SK-N-SH treated with all-trans-retinoic acid at 6 μM for 48 hours (cell line): ENCODE measurements around the gene CEP250.

Source experiments
- ATAC-seq: fragments of 200-7000 bp; cut with Tn5 transposase; 3 replicates; pipeline ENCODE4 v1.9.1; 2020; ENCODE audit warnings: mild to moderate bottlenecking, moderate library complexity
- ARNTL ChIP-seq: fragments of 450-650 bp; formaldehyde crosslinking; IDR thresholded peaks from 2 replicates; pipeline ENCODE4 v1.5.0; 2020; ENCODE audit warnings: low read depth, mild to moderate bottlenecking, moderate library complexity, borderline replicate concordance
- BACH2 ChIP-seq: fragments of 250-450 bp; sonication (Bioruptor Pico); IDR thresholded peaks from 2 replicates; pipeline ENCODE4 v1.9.0; 2021; ENCODE audit warnings: mild to moderate bottlenecking, borderline replicate concordance
- CREB5 ChIP-seq: fragments of 250-450 bp; sonication (Bioruptor Pico); IDR thresholded peaks from 2 replicates; pipeline ENCODE4 v1.5.1; 2020; ENCODE audit warnings: low read depth, mild to moderate bottlenecking, moderate library complexity
- CSDC2 ChIP-seq: fragments of 250-450 bp; sonication (Bioruptor Pico); IDR thresholded peaks from 2 replicates; pipeline ENCODE4 v1.5.0; 2020; ENCODE audit warnings: mild to moderate bottlenecking, moderate library complexity
- ESRRG ChIP-seq: fragments of 250-450 bp; sonication (Bioruptor Pico); IDR thresholded peaks from 2 replicates; pipeline ENCODE4 v1.6.1; 2021; ENCODE audit warnings: mild to moderate bottlenecking
- GLIS3 ChIP-seq: fragments of 250-450 bp; sonication (Bioruptor Pico); IDR thresholded peaks from 2 replicates; pipeline ENCODE4 v1.5.0; 2020; ENCODE audit warnings: mild to moderate bottlenecking, moderate library complexity
- OSR1 ChIP-seq: fragments of 250-450 bp; sonication (Bioruptor Pico); IDR thresholded peaks from 2 replicates; pipeline ENCODE4 v1.8.0; 2022; ENCODE audit warnings: moderate library complexity, mild to moderate bottlenecking, inconsistent platforms
- PATZ1 ChIP-seq: fragments of 250-450 bp; sonication (Bioruptor Pico); IDR thresholded peaks from 2 replicates; pipeline ENCODE4 v1.8.0; 2020; ENCODE audit warnings: mild to moderate bottlenecking, moderate library complexity, borderline replicate concordance
- POU6F1 ChIP-seq: fragments of 250-450 bp; sonication (Bioruptor Pico); IDR thresholded peaks from 2 replicates; pipeline ENCODE4 v1.8.0; 2021; ENCODE audit warnings: low read depth, mild to moderate bottlenecking, moderate library complexity, borderline replicate concordance
- PPARA ChIP-seq: fragments of 250-450 bp; sonication (Bioruptor Pico); IDR thresholded peaks from 2 replicates; pipeline ENCODE4 v1.5.0; 2020; ENCODE audit warnings: mild to moderate bottlenecking, borderline replicate concordance
- RARB ChIP-seq: fragments of 250-450 bp; sonication (Bioruptor Pico); IDR thresholded peaks from 2 replicates; pipeline ENCODE4 v1.8.0; 2021; ENCODE audit warnings: mild to moderate bottlenecking, moderate library complexity
- SNAI2 ChIP-seq: fragments of 250-450 bp; sonication (Bioruptor Pico); IDR thresholded peaks from 2 replicates; pipeline ENCODE4 v1.5.0; 2020; ENCODE audit warnings: mild to moderate bottlenecking, moderate library complexity
- TCF4 ChIP-seq: fragments of 250-450 bp; sonication (Bioruptor Pico); IDR thresholded peaks from 2 replicates; pipeline ENCODE4 v1.8.0; 2021; ENCODE audit warnings: mild to moderate bottlenecking, moderate library complexity, borderline replicate concordance
- TOX ChIP-seq: fragments of 250-450 bp; sonication (Bioruptor Pico); IDR thresholded peaks from 2 replicates; pipeline ENCODE4 v1.8.0; 2021; ENCODE audit warnings: mild to moderate bottlenecking, moderate library complexity, borderline replicate concordance
- TSHZ2 ChIP-seq: fragments of 250-450 bp; sonication (Bioruptor Pico); IDR thresholded peaks from 2 replicates; pipeline ENCODE4 v1.5.0; 2020; ENCODE audit warnings: mild to moderate bottlenecking, moderate library complexity
- ZFP3 ChIP-seq: fragments of 250-450 bp; sonication (Bioruptor Pico); IDR thresholded peaks from 2 replicates; pipeline ENCODE4 v1.5.0; 2020; ENCODE audit warnings: mild to moderate bottlenecking, moderate library complexity
- ZFP30 ChIP-seq: fragments of 450-650 bp; formaldehyde crosslinking; IDR thresholded peaks from 2 replicates; pipeline ENCODE4 v1.5.0; 2022; ENCODE audit warnings: mild to moderate bottlenecking, moderate library complexity
- ZNF565 ChIP-seq: fragments of 450-650 bp; formaldehyde crosslinking; conservative IDR thresholded peaks from 2 replicates; pipeline ENCODE4 v1.5.0; 2020; ENCODE audit warnings: low read depth, mild to moderate bottlenecking, moderate library complexity
- ZNF70 ChIP-seq: fragments of 450-650 bp; formaldehyde crosslinking; IDR thresholded peaks from 2 replicates; pipeline ENCODE4 v1.5.0; 2020; ENCODE audit warnings: mild to moderate bottlenecking, moderate library complexity
- ZNF8 ChIP-seq: fragments of 450-650 bp; formaldehyde crosslinking; IDR thresholded peaks from 2 replicates; pipeline ENCODE4 v1.5.0; 2020; ENCODE audit warnings: mild to moderate bottlenecking, moderate library complexity

Gene CEP250

GRCh38 chr20:35474303-35474871 is 19.0 kb downstream of the CEP250 start (continued):
- TF ChIP-seq TSHZ2 (CRISPR knock-in tag) = no peak
- no peak for TF ChIP-seq ZNF8 (CRISPR knock-in tag)
- no peak for TF ChIP-seq CREB5 (CRISPR knock-in tag)
- TF ChIP-seq PPARA (CRISPR knock-in tag) = no peak

GRCh38 chr20:35476288-35476687 is 20.9 kb downstream of the CEP250 start:
- no peak for ATAC-seq
- TF ChIP-seq GLIS3 (CRISPR knock-in tag) (no peak), CREB5 (CRISPR knock-in tag) (no peak), RARB (CRISPR knock-in tag) (no peak), TSHZ2 (CRISPR knock-in tag) (no peak), PPARA (CRISPR knock-in tag) (no peak), TCF4 (no peak), ESRRG (CRISPR knock-in tag) (no peak), CSDC2 (CRISPR knock-in tag) (no peak), OSR1 (no peak), ZFP30 (no peak), ZFP3 (no peak), POU6F1 (no peak), PATZ1 (CRISPR knock-in tag) (no peak), ZNF70 (no peak), SNAI2 (no peak), ARNTL (CRISPR knock-in tag) (no peak), ZNF8 (CRISPR knock-in tag) (no peak), TOX (no peak), BACH2 (no peak), ZNF565 (CRISPR knock-in tag) (no peak)
